ENCODE results near the gene ALG14. TPM values are rescaled to one million over a fixed set of nuclear protein-coding genes. Genes with fewer than 3 reads are reported as not detected.
A peak's percentile ranks its signal among the peaks of the same experiment; 100 is the strongest.

Gene ALG14
- total RNA-seq, 1 donor from 2014 or later = 8.5 TPM

GRCh38 chr1:94929351-94930217 is 143.2 kb downstream of the ALG14 start:
- DNase-seq (ENCODE audit: low spot score) = no peak

- DNase-seq (ENCODE audit: low spot score) = no peak
These were observed 144.3 kb downstream of the ALG14 start for GRCh38 chr1:94928293-94928939.

DNA sequence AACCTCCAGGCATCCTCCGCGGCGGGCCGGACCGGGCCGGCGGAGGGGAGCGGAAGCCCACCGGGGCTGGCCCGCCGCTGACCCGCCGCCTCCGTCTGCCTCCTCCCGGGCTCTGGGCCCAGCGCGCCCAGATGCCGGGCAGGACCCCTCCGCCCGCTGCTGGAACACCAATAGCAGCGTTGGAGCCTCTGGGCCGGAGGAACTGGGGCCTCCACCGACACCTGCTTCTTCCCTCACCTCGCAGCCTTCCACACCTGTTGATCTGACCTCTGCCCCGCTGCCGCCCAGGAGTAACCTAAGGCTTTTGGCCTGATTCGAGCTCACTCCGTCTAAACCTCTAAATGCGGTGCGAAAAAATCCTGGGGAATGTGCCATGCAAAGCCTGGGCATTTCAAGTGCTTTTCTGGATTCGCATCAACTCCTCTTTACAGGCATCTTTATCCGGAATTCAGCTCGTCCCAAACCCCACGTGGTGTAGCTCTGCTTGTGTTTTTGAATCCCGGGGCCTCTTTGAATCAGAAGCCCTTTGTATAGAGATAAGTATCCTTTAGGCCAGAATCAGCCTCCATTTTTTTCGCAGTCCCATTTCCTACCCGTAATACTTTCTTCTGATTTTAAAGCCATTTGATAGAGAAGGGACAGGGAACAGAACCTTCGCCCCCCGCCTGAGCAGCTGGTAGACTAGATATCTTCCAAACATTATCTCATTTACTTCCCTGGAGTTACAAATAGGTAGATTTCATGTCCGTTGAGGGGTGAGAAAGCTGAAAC is 145.2 kb downstream of the ALG14 start:
- DNase-seq (ENCODE audit: low spot score) = peak; percentile 20

DNA sequence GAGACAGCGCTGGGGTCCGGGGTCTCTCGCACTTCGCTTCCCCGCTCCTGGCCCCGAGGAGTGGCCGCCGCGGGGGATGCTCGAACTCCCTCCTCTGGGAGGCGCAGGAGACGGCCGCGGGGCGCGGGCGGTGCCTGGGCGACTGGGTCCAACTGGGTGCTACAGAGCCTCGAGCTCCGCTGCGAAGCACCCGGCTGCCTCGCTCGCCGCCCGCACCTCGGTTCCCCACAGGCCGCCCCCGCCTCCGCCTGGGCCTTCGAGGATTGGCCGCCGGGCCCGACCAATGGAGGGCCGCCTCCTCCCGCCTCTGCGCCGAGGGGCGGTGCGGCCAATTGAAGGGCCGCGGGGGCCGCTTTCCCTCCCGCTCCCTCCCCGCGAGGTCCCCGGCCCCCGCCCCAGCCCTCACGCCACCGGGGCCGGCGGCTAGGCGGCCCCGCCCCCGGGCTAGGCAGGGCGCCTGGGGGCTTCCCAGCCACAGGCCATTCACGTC is 145.8 kb downstream of the ALG14 start, which contains the start of gene CNN3:
CNN3 (minus strand) TSS at position 196 of the 490 bp plus-strand sequence. CDS start 216 bp downstream, outside the sequence.
- DNase-seq (ENCODE audit: low spot score) = peak; percentile 92

DNA sequence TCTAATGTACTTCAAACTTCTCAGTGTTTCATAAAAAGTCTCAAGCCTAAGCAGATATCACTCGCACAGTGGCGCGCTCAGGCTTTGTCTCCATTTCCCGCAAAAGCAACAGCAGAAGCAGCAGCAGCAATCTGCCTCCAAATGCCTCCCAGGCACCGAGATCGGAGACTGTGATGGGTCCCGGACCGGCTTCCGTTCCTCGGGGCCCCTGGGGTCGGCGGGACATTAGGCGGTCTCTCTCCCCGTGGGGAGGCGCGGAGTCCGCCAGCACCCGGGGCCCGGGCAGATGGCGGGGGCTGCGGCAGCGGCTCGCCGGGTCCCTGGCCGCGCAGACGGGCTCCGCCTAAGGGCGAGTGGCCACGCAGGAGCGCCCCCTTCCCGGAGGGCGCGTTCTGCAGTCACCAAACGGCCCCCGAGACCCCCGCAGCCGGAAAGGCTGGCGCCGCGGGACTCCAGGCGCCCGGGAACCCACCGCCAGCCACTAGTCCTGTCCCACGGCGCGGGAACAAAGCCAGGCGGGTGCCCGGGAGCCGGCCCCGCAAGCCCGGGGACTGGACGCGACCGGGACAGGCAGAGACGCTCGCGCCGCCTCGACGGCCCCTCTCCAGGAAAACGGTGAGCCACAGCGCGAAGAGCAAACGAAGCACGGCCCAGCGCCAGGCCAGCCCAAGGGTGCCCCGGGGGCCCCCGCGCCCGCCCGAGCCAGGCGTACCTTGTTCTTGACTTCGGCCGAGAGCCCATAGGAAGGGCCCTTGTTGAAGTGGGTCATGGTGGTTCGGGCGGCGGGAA is 146.4 kb downstream of the ALG14 start:
- peak; percentile 40 for DNase-seq (ENCODE audit: low spot score)

GRCh38 chr1:94925561-94926125 is 147.1 kb downstream of the ALG14 start:
- peak; percentile 72 for DNase-seq (ENCODE audit: low spot score)

DNA sequence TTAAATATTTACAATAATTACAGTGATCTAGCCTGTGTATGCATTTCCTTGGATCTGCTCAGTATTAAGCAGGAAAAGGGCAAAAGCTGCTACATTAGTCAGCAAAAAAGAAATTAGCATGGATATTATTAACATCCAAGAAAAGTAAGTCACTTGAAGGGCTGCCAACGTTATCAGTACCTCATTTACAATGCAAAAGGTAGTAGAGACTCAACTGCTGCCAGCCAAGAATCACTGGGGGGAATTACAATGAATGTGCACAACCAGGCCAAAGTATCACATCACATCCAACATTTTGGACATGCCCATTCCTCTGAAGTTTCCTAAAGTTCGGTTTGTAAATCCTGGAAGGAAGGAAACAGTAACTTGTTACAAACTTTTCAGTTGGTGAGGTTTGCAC is 147.7 kb downstream of the ALG14 start:
- DNase-seq (ENCODE audit: low spot score) = no peak

Other genes starting within 250 kb of the ALG14 start
- 171 TPM for gene CNN3, start 145.8 kb downstream of the ALG14 start, total RNA-seq
- gene TLCD4, start 44.4 kb upstream of the ALG14 start, total RNA-seq = 24.4 TPM
- 18.8 TPM for gene RWDD3, start 161.3 kb upstream of the ALG14 start, total RNA-seq

Measured in mucosa of gallbladder (tissue), 1 donor.